AG04450 (cell line): Measurements from ENCODE around the gene MAGEA11. TPM values are rescaled to one million over a fixed set of nuclear protein-coding genes. Genes with fewer than 3 reads are reported as not detected.

Experiments used
- CTCF ChIA-PET: fragments of 300-600, 350-600 bp; formaldehyde crosslinking; extraction: SDS; loops from one replicate; lab custom pipeline; 2022; ENCODE audit warnings: antibody characterized with exemption, inconsistent platforms; lab: Charles Lee
- POLR2A ChIA-PET: fragments of 350-600 bp; formaldehyde crosslinking; extraction: SDS; loops from one replicate; lab custom pipeline; 2021; ENCODE audit warnings: antibody characterized with exemption, inconsistent platforms; lab: Yijun Ruan, JAX
- DNase-seq: peaks from one replicate; pipeline ENCODE4 v3.0.0-alpha.2; 2011; ENCODE audit warnings: low read depth, low spot score
- H3K27ac ChIP-seq: one replicate; pipeline ENCODE4 v1.5.1; 2012; ENCODE audit warnings: low read depth, low read length, control low read depth
- H3K27me3 ChIP-seq: one replicate; pipeline ENCODE4 v1.6.0; 2012; ENCODE audit warnings: low read length; ENCODE audit not compliant: control insufficient read depth, insufficient read depth
- H3K4me3 ChIP-seq: 2 replicates; pipeline ENCODE4 v1.5.1; 2011; ENCODE audit warnings: mild to moderate bottlenecking, low read depth, low read length, control low read depth
- H3K9me3 ChIP-seq: 2 replicates; pipeline ENCODE4 v1.5.1; 2012; ENCODE audit warnings: low read length; ENCODE audit not compliant: control insufficient read depth, insufficient read depth
- polyA plus RNA-seq: library from polyadenylated mRNA; depleted of rRNA; stranded (reverse); fragments of >200 nt; gene quantifications from 2 replicates; pipeline ENCODE4 v1.2.3, GENCODE V29; 2011
- TF ChIP-seq, protein P1 (sequence below): IDR thresholded peaks from 2 replicates; pipeline ENCODE4 v1.5.1; 2011; ENCODE audit warnings: low read depth, low read length, control low read depth, inconsistent platforms

MAGEA11 gene
- polyA plus RNA-seq, 1 experiment: not detected

DNA sequence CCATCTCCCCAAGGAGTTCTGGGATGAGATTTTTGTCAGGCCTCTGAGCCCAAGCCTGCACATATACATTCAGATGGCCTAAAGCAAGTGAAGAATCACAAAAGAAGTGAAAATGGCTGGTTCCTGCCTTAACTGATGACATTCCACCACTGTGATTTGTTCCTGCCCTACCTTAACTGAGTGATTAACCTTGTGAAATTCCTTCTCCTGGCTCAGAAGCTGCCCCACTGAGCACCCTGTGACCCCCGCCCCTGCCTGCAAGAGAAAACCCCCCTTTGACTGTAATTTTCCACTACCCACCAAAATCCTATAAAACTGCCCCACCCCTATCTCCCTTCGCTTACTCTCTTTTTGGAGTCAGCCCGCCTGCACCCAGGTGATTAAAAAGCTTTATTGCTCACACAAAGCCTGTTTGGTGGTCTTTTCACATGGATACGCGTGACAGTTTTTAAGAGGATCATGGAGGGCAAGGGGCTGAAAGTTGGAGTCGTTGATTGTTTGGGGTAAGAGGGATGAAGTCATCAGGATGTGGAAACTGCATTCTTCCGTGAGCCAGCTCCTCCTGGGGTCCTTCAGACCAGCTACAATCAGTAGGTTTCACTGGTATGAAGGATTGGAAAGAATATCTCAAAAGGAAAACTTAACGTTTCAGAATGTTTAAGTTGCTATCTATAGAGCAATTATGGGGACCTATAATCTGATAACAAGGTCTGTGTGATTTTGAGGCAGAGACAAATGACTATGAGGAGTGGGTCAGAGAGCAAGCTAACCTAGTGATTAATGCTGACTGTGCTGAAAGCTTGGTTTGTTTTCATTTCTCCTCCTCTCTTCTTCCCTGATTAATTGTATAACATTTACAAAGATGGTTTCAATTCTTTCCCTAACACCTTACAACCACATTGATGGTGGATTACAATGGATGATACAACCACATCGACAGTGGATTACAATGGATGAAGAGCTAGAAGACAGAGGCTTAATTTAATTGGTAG is 28.6 kb upstream of the MAGEA11 start:
- DNase-seq: no peak
- H3K4me3 ChIP-seq: no peak overlapping the region
- CTCF ChIA-PET: no interaction called here
- no peak overlapping the region for H3K27ac ChIP-seq
- no peaks in the 10 kb centered on the region for H3K9me3 ChIP-seq
- TF ChIP-seq, protein P1, sequence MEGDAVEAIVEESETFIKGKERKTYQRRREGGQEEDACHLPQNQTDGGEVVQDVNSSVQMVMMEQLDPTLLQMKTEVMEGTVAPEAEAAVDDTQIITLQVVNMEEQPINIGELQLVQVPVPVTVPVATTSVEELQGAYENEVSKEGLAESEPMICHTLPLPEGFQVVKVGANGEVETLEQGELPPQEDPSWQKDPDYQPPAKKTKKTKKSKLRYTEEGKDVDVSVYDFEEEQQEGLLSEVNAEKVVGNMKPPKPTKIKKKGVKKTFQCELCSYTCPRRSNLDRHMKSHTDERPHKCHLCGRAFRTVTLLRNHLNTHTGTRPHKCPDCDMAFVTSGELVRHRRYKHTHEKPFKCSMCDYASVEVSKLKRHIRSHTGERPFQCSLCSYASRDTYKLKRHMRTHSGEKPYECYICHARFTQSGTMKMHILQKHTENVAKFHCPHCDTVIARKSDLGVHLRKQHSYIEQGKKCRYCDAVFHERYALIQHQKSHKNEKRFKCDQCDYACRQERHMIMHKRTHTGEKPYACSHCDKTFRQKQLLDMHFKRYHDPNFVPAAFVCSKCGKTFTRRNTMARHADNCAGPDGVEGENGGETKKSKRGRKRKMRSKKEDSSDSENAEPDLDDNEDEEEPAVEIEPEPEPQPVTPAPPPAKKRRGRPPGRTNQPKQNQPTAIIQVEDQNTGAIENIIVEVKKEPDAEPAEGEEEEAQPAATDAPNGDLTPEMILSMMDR: no peak
- H3K27me3 ChIP-seq: no peaks in the 10 kb centered on the region
- POLR2A ChIA-PET: no interaction called here

DNA sequence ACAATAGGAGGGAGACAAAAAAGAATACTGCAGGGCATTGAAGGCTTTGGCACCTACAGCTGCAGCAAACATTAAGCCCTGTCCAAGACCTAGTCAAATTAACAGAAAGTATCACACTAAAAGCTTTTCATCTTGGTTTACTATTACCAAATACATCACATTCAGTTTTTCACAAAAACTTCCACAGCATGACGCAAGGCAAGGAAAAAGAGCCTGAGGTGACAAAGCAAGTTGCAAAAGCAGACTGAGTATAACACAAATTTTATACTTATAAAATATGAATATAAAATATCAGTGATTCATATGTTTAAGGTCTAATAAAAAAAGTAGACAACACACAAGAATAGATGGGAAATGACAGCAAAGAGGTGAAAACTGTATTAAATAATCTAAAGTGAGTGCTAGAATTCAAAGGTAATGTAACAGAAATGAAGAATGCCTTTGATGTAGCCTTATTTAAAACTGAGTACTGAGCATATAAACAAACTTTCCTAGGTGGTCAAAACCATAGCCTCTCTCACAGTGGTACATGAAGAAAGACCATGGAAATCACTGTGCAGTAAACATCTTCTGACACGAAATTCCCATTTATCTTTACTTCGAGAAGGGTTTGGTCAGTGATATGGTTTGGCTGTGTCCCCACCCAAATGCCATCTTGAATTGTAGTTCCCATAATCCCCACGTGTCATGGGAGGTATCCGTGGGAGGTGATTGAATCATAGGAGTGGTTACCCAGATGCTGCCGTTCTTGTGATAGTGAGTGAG is 27.7 kb upstream of the MAGEA11 start:
- Histone ChIP-seq H3K27ac (no peak overlapping the region), H3K9me3 (no peaks in the 10 kb centered on the region), H3K4me3 (no peak overlapping the region), H3K27me3 (no peaks in the 10 kb centered on the region)
- CTCF ChIA-PET: no interaction called here
- POLR2A ChIA-PET: no interaction called here
- no peak for DNase-seq
- TF ChIP-seq, protein P1: no peak

DNA sequence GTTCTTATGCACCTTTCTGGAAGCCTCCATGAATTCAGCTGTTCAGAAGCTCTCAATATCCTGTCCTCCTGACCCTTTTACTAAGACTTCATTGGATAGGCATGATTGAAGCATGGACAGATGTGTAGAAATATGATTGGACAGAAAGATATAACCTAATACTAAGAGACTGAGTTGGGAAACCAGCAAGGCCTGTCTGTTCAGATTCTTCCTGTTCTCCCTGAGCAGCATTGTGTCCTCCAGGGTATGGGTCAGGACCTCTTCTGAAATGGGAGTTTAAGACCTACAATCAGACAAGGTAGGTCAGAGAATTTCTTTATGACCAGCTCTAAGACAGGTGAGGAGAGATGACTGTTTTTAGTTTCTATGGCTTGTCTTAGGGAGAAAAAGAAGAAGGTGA is 23.9 kb upstream of the MAGEA11 start:
- Histone ChIP-seq H3K4me3 (no peak overlapping the region), H3K27ac (no peak overlapping the region), H3K27me3 (no peaks in the 10 kb centered on the region), H3K9me3 (no peaks in the 10 kb centered on the region)
- TF ChIP-seq, protein P1: no peak
- ChIA-PET CTCF (no interaction called here), POLR2A (no interaction called here)
- no peak for DNase-seq

DNA sequence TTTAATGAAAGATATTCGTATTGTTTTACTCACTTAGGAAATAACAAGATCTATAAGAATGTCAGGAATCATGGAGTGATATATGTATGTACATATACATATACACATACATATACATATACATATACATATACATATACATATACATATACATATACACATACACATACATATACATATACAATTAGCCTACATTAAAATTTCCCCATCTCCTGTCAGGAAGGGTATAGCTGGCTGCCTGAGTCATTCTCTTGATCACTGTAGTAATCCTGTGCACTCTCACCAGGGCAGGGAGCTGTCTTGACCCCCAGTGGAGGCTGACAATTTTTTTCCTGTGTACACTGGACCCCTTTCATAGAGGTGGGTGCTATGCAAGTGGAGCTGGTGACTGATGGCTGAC is 23.3 kb upstream of the MAGEA11 start:
- CTCF ChIA-PET: no interaction called here
- POLR2A ChIA-PET: no interaction called here
- DNase-seq: no peak

More for the DNA sequence above, 23.3 kb upstream of the MAGEA11 start:
- Histone ChIP-seq H3K27me3 (no peaks in the 10 kb centered on the region), H3K9me3 (no peaks in the 10 kb centered on the region), H3K27ac (no peak overlapping the region), H3K4me3 (no peak overlapping the region)
- TF ChIP-seq, protein P1: no peak
